Adrenal gland (tissue), 5 donors: ENCODE results near the gene WDR20.

ENCODE experiments used
- CTCF ChIP-seq, 6 experiments: fragments of 450-650 bp in 4 of 6; fragments of 200-600 bp in 2 of 6; sonication (generic) in 1 of 6; IDR thresholded peaks; 1 replicate in 5 of 6; 2 replicates in 1 of 6; pipeline versions ENCODE4 v1.5.1 to v1.8.0; 2016 to 2021; ENCODE audit warnings: antibody characterized with exemption in 6 of 6, mild to moderate bottlenecking in 2 of 6, moderate library complexity in 1 of 6
- POLR2A ChIP-seq, 2 donors: fragments of 450-650 bp; IDR thresholded peaks; one replicate each; pipeline ENCODE4 v1.6.1; 2017; ENCODE audit warnings: antibody characterized with exemption in 2 of 2, mild to moderate bottlenecking in 2 of 2, moderate library complexity in 1 of 2
- donor health status: DM: no; HTN: no; CAD: no.

GRCh38 chr14:102205560-102205959 lies 65.9 kb downstream of the WDR20 start:
- no peak for TF ChIP-seq CTCF (IDR thresholded peaks at IDR 0.05)
- no peak for TF ChIP-seq POLR2A (IDR thresholded peaks at IDR 0.05)
